Mesenteric fat pad (tissue), 1 donor: ENCODE measurements around the gene CARF. TPM values are rescaled to one million over a fixed set of nuclear protein-coding genes. Genes with fewer than 3 reads are reported as not detected.
"Not testable (repeated sequence)": the region's sequence is repeated elsewhere in the genome, so short reads cannot be mapped to it uniquely, and the experiment has no call there.

Experiments used
- DNase-seq: peaks from one replicate; pipeline ENCODE4 v3.0.0-alpha.2; 2020; ENCODE audit warnings: low spot score
- total RNA-seq: library from RNA; stranded (reverse); fragmentation: NEBNext Ultra II Directional; extraction: Animal tissue kit (Norgen Biotek cat#: 25700); gene quantifications from one replicate; pipeline ENCODE4 v1.2.1, GENCODE V29; 2021
- donor health status: DM: yes; HTN: yes; CAD: no.

The CARF gene
- total RNA-seq, 1 donor from 2014 or later = 5.4 TPM

- DNase-seq = no peak
Observed at GRCh38 chr2:202934456-202934855, 22.4 kb downstream of the CARF start.

- no peak for DNase-seq
Observed at GRCh38 chr2:202938960-202939359, 26.9 kb downstream of the CARF start.

GRCh38 chr2:202941771-202942170 lies 29.7 kb downstream of the CARF start:
- DNase-seq = no peak

GRCh38 chr2:202944408-202944807 lies 32.3 kb downstream of the CARF start:
- DNase-seq = no peak

- no peak for DNase-seq
Observed at GRCh38 chr2:202944816-202945215, 32.7 kb downstream of the CARF start.

- no peak for DNase-seq
Observed at GRCh38 chr2:202945497-202945896, 33.4 kb downstream of the CARF start.

- not testable (repeated sequence) for DNase-seq
Observed at GRCh38 chr2:202949333-202949732, 37.3 kb downstream of the CARF start.

- no peak for DNase-seq
Observed at GRCh38 chr2:202950592-202950991, 38.5 kb downstream of the CARF start.

GRCh38 chr2:202960524-202960923 lies 48.4 kb downstream of the CARF start:
- DNase-seq = no peak

- DNase-seq = no peak
Observed at GRCh38 chr2:202963712-202964111, 51.6 kb downstream of the CARF start.

GRCh38 chr2:202965810-202966460 lies 53.9 kb downstream of the CARF start:
- no peak for DNase-seq

GRCh38 chr2:202969404-202969803 lies 57.3 kb downstream of the CARF start:
- DNase-seq = not testable (repeated sequence)

- no peak for DNase-seq
Observed at GRCh38 chr2:202976809-202977208, 64.7 kb downstream of the CARF start.

GRCh38 chr2:202982779-202983491 lies 70.9 kb downstream of the CARF start:
- no peak for DNase-seq

- DNase-seq = no peak
Observed at GRCh38 chr2:202989749-202990148, 77.7 kb downstream of the CARF start.

GRCh38 chr2:202990501-202990900 lies 78.4 kb downstream of the CARF start:
- no peak for DNase-seq

- DNase-seq = not testable (repeated sequence)
Observed at GRCh38 chr2:202997113-202997512, 85.0 kb downstream of the CARF start.

GRCh38 chr2:203002054-203002821 lies 90.2 kb downstream of the CARF start:
- no peak for DNase-seq

GRCh38 chr2:203003716-203004115 lies 91.6 kb downstream of the CARF start:
- DNase-seq = no peak

GRCh38 chr2:203014456-203015199 lies 102.6 kb downstream of the CARF start, which contains the start of gene NBEAL1:
Gene NBEAL1 (plus strand): TSS chr2:203014875. CDS start chr2:203016385, 1,510 bp downstream.
- DNase-seq = peak; percentile 99

GRCh38 chr2:203016716-203017115 lies 104.6 kb downstream of the CARF start:
- DNase-seq = no peak
